Memory B cell (primary cell): ENCODE results near the gene TNS2.
"Not testable (repeated sequence)": the region's sequence is repeated elsewhere in the genome, so short reads cannot be mapped to it uniquely, and the experiment has no call there.

ENCODE experiments used
- ATAC-seq: fragments of 150-1000 bp; cut with Tn5 transposase; 2 replicates; pipeline ENCODE4 v1.10.0; 2021; ENCODE audit warnings: low read depth, mild to moderate bottlenecking, moderate library complexity
- DNase-seq, 2 donors: peaks; one replicate each; pipeline ENCODE4 v3.0.0; 2022; ENCODE audit warnings: low spot score in 2 of 2
- H3K27ac Mint-ChIP-seq: one replicate; pipeline ENCODE4 v1.8.0; 2022; ENCODE audit warnings: mild to moderate bottlenecking, moderate library complexity, mixed read lengths
- H3K27me3 Mint-ChIP-seq: one replicate; pipeline ENCODE4 v1.8.0; 2022; ENCODE audit warnings: mixed read lengths
- H3K36me3 Mint-ChIP-seq: one replicate; pipeline ENCODE4 v1.8.0; 2022; ENCODE audit warnings: mild to moderate bottlenecking, mixed read lengths
- H3K4me1 Mint-ChIP-seq: one replicate; pipeline ENCODE4 v1.8.0; 2022; ENCODE audit warnings: mixed read lengths
- H3K4me3 Mint-ChIP-seq: one replicate; pipeline ENCODE4 v1.8.0; 2022; ENCODE audit warnings: mild to moderate bottlenecking, moderate library complexity, mixed read lengths
- H3K9me3 Mint-ChIP-seq: one replicate; pipeline ENCODE4 v1.8.0; 2022; ENCODE audit warnings: mixed read lengths

The TNS2 gene

DNA sequence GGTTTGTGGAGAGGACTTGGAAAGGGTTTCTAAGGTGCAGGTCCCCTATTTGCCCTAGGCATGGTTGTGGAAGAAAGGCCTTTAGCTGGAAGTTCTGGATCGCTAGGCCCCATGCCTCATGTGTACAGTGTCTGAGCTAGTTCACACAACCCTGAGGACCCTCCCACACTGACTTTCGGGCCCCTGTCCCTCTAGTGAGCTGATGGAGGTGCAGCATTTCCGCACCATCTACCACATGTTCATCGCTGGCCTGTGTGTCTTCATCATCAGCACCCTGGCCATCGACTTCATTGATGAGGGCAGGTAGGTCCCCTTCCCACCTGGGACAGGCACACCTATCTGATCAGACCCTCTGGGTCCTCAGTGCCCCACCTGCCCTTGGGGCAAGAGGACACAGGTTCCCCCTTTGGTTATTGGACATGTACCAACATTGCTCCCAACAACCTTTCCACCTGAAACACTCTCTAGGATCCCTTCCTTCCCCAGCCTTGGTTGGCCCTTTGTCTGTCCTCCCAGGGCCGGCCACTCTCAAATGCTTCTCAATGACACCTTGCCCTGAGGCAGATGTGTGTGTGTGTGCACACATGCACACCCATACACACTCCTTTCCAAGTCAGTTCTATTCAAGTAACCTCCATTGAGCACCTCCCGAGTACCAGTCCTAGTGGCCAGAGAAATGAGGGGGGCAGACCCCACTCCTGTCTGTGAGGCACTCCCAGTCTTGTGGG is 56.0 kb downstream of the TNS2 start:
- H3K27ac Mint-ChIP-seq = no peak overlapping the region
- H3K9me3 Mint-ChIP-seq = no peaks in the 10 kb centered on the region
- peaks cover 18% of the 10 kb centered on the region for H3K4me1 Mint-ChIP-seq
- no peaks in the 10 kb centered on the region for H3K27me3 Mint-ChIP-seq
- H3K4me3 Mint-ChIP-seq = no peak overlapping the region
- ATAC-seq = no peak
- DNase-seq = no peak
- H3K36me3 Mint-ChIP-seq = no peaks in the 10 kb centered on the region

GRCh38 chr12:53107122-53107521 is 57.3 kb downstream of the TNS2 start:
- H3K27me3 Mint-ChIP-seq = no peaks in the 10 kb centered on the region
- no peak overlapping the region for H3K4me3 Mint-ChIP-seq
- H3K27ac Mint-ChIP-seq = no peak overlapping the region

DNA sequence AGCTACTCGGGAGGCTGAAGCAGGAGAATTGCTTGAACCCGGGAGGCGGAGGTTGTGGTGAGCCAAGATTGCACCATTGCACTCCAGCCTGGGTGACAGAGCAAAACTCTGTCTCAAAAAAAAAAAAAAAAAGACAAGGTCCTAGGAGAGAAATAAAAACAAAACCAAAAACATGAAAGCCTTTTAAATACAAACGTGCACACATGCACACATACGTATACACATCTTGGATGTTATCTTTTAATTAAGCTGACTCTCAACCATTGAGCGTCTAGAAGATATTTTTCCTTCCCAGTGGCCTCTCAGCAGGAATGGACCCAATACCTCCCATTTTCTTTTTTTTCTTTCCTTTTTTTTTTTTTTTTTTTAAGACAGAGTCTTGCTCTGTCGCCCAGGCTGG is 62.6 kb downstream of the TNS2 start:
- not testable (repeated sequence) for H3K36me3 Mint-ChIP-seq, H3K4me1 Mint-ChIP-seq, H3K27ac Mint-ChIP-seq, H3K4me3 Mint-ChIP-seq, H3K9me3 Mint-ChIP-seq, H3K27me3 Mint-ChIP-seq, DNase-seq, ATAC-seq

More at GRCh38 chr12:53107122-53107521, 57.3 kb downstream of the TNS2 start:
- DNase-seq = no peak
- ATAC-seq = no peak
- peaks cover 18% of the 10 kb centered on the region for H3K4me1 Mint-ChIP-seq
- no peaks in the 10 kb centered on the region for H3K9me3 Mint-ChIP-seq
- H3K36me3 Mint-ChIP-seq = no peaks in the 10 kb centered on the region

DNA sequence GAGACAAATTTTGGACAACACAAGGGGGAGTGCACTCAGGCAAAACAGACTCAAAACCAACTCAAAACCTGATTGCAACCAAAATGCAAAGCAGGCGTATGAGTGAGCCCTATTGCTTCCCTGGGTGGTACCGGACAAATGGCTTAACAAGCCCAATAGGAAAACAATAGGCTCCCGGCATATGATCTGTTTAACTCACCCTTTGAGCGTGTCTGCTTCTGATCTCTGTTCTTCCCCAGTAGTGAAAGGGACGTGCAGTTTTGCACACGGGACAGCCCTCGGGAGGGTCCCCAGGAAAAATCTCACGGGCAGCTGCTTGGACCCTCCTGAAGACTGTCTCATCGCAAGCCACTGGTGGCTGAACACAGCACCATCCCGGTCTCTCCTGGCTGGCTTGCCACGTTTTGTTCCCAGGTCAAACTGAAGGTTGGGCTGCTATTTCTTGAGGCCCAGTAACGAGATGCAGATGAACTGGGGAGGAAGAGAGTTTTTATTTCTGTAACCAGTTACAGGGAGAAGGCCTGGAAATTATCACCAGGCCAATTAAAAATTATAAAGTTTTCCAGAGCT is 63.4 kb downstream of the TNS2 start:
- no peak for DNase-seq
- H3K9me3 Mint-ChIP-seq = no peaks in the 10 kb centered on the region
- H3K4me3 Mint-ChIP-seq = no peak overlapping the region
- no peak for ATAC-seq
- no peaks in the 10 kb centered on the region for H3K27me3 Mint-ChIP-seq
- H3K36me3 Mint-ChIP-seq = no peaks in the 10 kb centered on the region
- H3K4me1 Mint-ChIP-seq = peaks cover 3% of the 10 kb centered on the region
- no peak overlapping the region for H3K27ac Mint-ChIP-seq

- Mint-ChIP-seq H3K27ac (no peak overlapping the region), H3K36me3 (no peaks in the 10 kb centered on the region), H3K4me1 (peaks cover 3% of the 10 kb centered on the region), H3K27me3 (no peaks in the 10 kb centered on the region), H3K4me3 (no peak overlapping the region), H3K9me3 (no peaks in the 10 kb centered on the region)
- ATAC-seq = no peak
- DNase-seq = no peak
Observed at GRCh38 chr12:53113951-53114350, 64.1 kb downstream of the TNS2 start.
